ENCODE measurements around the gene MME. TPM values are rescaled to one million over a fixed set of nuclear protein-coding genes. Genes with fewer than 3 reads are reported as not detected.

The MME gene
- total RNA-seq, 2 donors from 2014 or later = 30.2 to 31.9 TPM

GRCh38 chr3:155217591-155217990 is 137.5 kb downstream of the MME start:
- Mint-ChIP-seq H3K9me3 (peaks cover 20% of the 10 kb centered on the region), H3K27ac (no peak overlapping the region), H3K4me1 (peaks cover 2% of the 10 kb centered on the region), H3K4me3 (no peak overlapping the region), H3K36me3 (ENCODE audit: low read depth) (peaks cover 9% of the 10 kb centered on the region), H3K27me3 (ENCODE audit: insufficient read depth) (no peaks in the 10 kb centered on the region)
- H3K4me3 ChIP-seq (ENCODE audit: low read length) = no peak overlapping the region
- TF ChIP-seq CTCF (conservative IDR thresholded peaks at IDR 0.05) = no peak
- WGBS, 2 experiments (ENCODE audit: insufficient coverage in 1 of 2, insufficient read length in 1 of 2) = 84 to 92% methylated on average over 3 to 5 of the region's 5 CpGs
- no peaks in the 10 kb centered on the region for H3K4me1 ChIP-seq (ENCODE audit: control insufficient read depth, insufficient read depth, low read length)
- peaks cover 24% of the 10 kb centered on the region for H3K9me3 ChIP-seq (ENCODE audit: control insufficient read depth, low read length)
- H3K27me3 ChIP-seq (ENCODE audit: control insufficient read depth, insufficient read depth, low read length, poor library complexity, severe bottlenecking) = no peaks in the 10 kb centered on the region
- no peak overlapping the region for H3K27ac ChIP-seq (ENCODE audit: low read depth, low read length)
- H3K36me3 ChIP-seq (ENCODE audit: control insufficient read depth, insufficient read depth, low read length) = no peaks in the 10 kb centered on the region
- no peak overlapping the region for H3K9ac ChIP-seq (ENCODE audit: extremely low read depth, low read length, poor library complexity, severe bottlenecking)
- no peak for DNase-seq

DNA sequence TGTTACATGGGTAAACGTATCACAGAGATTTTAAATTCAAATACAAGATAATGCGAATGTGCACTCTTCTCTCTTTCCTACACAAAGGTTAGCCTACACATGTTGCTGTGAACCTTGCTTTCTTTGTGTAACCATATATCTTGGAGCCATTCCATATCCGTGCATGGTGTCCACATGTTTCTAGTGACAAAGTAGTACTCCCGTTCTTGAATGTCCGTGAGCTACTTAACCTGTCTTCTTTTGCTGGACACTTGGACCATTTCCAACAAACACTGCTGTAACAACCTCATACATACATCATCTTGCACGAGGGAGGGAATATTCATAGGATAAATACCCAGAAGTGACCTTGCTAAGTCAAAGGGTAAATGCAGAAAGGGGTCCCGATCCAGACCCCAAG is 138.3 kb downstream of the MME start:
- TF ChIP-seq CTCF (conservative IDR thresholded peaks at IDR 0.05) = no peak
- Histone ChIP-seq H3K27me3 (ENCODE audit: control insufficient read depth, insufficient read depth, low read length, poor library complexity, severe bottlenecking) (no peaks in the 10 kb centered on the region), H3K9me3 (ENCODE audit: control insufficient read depth, low read length) (peaks cover 24% of the 10 kb centered on the region), H3K27ac (ENCODE audit: low read depth, low read length) (no peak overlapping the region), H3K9ac (ENCODE audit: extremely low read depth, low read length, poor library complexity, severe bottlenecking) (no peak overlapping the region), H3K4me3 (ENCODE audit: low read length) (no peak overlapping the region), H3K4me1 (ENCODE audit: control insufficient read depth, insufficient read depth, low read length) (no peaks in the 10 kb centered on the region), H3K36me3 (ENCODE audit: control insufficient read depth, insufficient read depth, low read length) (no peaks in the 10 kb centered on the region)
- no peak for DNase-seq
- peaks cover 2% of the 10 kb centered on the region for H3K4me1 Mint-ChIP-seq
- H3K4me3 Mint-ChIP-seq = no peak overlapping the region
- WGBS, 2 experiments (ENCODE audit: insufficient coverage in 1 of 2, insufficient read length in 1 of 2) = 93 to 96% methylated on average over 6 to 7 of the region's 7 CpGs
- H3K27me3 Mint-ChIP-seq (ENCODE audit: insufficient read depth) = no peaks in the 10 kb centered on the region
- peaks cover 20% of the 10 kb centered on the region for H3K9me3 Mint-ChIP-seq
- H3K36me3 Mint-ChIP-seq (ENCODE audit: low read depth) = peaks cover 9% of the 10 kb centered on the region
- H3K27ac Mint-ChIP-seq = no peak overlapping the region

- WGBS, 2 experiments (ENCODE audit: insufficient coverage in 1 of 2, insufficient read length in 1 of 2) = no CpG with 5 or more reads among the region's 1 CpG
- peaks cover 20% of the 10 kb centered on the region for H3K9me3 Mint-ChIP-seq
- no peak overlapping the region for H3K27ac Mint-ChIP-seq
- H3K27me3 Mint-ChIP-seq (ENCODE audit: insufficient read depth) = no peaks in the 10 kb centered on the region
- H3K4me3 Mint-ChIP-seq = no peak overlapping the region
- no peak overlapping the region for H3K4me3 ChIP-seq (ENCODE audit: low read length)
- no peak overlapping the region for H3K27ac ChIP-seq (ENCODE audit: low read depth, low read length)
- no peak for DNase-seq
- no peaks in the 10 kb centered on the region for H3K4me1 ChIP-seq (ENCODE audit: control insufficient read depth, insufficient read depth, low read length)
- no peak overlapping the region for H3K9ac ChIP-seq (ENCODE audit: extremely low read depth, low read length, poor library complexity, severe bottlenecking)
- H3K36me3 Mint-ChIP-seq (ENCODE audit: low read depth) = peaks cover 9% of the 10 kb centered on the region
- no peaks in the 10 kb centered on the region for H3K36me3 ChIP-seq (ENCODE audit: control insufficient read depth, insufficient read depth, low read length)
- no peaks in the 10 kb centered on the region for H3K27me3 ChIP-seq (ENCODE audit: control insufficient read depth, insufficient read depth, low read length, poor library complexity, severe bottlenecking)
- peaks cover 24% of the 10 kb centered on the region for H3K9me3 ChIP-seq (ENCODE audit: control insufficient read depth, low read length)
- TF ChIP-seq CTCF (conservative IDR thresholded peaks at IDR 0.05) = no peak
- peaks cover 2% of the 10 kb centered on the region for H3K4me1 Mint-ChIP-seq
Observed at GRCh38 chr3:155219106-155219505, 139.0 kb downstream of the MME start.
